Kidney epithelial cell (primary cell): Measurements from ENCODE around the gene TECR. TPM values are rescaled to one million over a fixed set of nuclear protein-coding genes. Genes with fewer than 3 reads are reported as not detected.
A peak's percentile ranks its signal among the peaks of the same experiment; 100 is the strongest.

ENCODE experiments used
- DNase-seq: peaks from one replicate; pipeline ENCODE4 v3.0.0-alpha.2; 2010; ENCODE audit warnings: low read depth
- H3K27me3 ChIP-seq: 2 replicates; pipeline ENCODE4 v1.6.0; 2011; ENCODE audit warnings: low read length; ENCODE audit not compliant: control insufficient read depth, insufficient read depth
- H3K36me3 ChIP-seq: 2 replicates; pipeline ENCODE4 v1.5.1; 2011; ENCODE audit warnings: low read length; ENCODE audit not compliant: control insufficient read depth, insufficient read depth
- H3K4me3 ChIP-seq: 2 replicates; pipeline ENCODE4 v1.5.1; 2011; ENCODE audit warnings: low read depth, mild to moderate bottlenecking, control low read depth, low read length
- CTCF ChIP-seq: IDR thresholded peaks from 2 replicates; pipeline ENCODE4 v1.5.1; 2011; ENCODE audit warnings: mild to moderate bottlenecking, moderate library complexity, low read length, control low read depth, inconsistent platforms; ENCODE audit not compliant: insufficient read depth, poor library complexity, severe bottlenecking
- total RNA-seq: library from RNA; depleted of rRNA; stranded (reverse); fragments of >200 nt; gene quantifications from 2 replicates; pipeline ENCODE4 v1.2.3, GENCODE V29; 2015

The TECR gene
- total RNA-seq, 1 donor from 2014 or later = 55.0 TPM

- DNase-seq = no peak
- no peak overlapping the region for H3K4me3 ChIP-seq
- H3K36me3 ChIP-seq = peaks cover 2% of the 10 kb centered on the region
- no peaks in the 10 kb centered on the region for H3K27me3 ChIP-seq
- no peak for TF ChIP-seq CTCF
Observed at GRCh38 chr19:14492756-14493337, 36.5 kb upstream of the TECR start.

- Histone ChIP-seq H3K27me3 (no peaks in the 10 kb centered on the region), H3K4me3 (peak overlapping the region; percentile 79), H3K36me3 (peaks cover 2% of the 10 kb centered on the region)
- no peak for DNase-seq
- TF ChIP-seq CTCF = no peak
Observed at GRCh38 chr19:14494411-14494810, 35.0 kb upstream of the TECR start.

GRCh38 chr19:14494910-14495671 is 34.3 kb upstream of the TECR start:
- DNase-seq = no peak
- H3K4me3 ChIP-seq = peak overlapping the region; percentile 79
- no peak for TF ChIP-seq CTCF

GRCh38 chr19:14495672-14496028 is 33.7 kb upstream of the TECR start:
- no peak for DNase-seq
- Histone ChIP-seq H3K36me3 (peaks cover 2% of the 10 kb centered on the region), H3K4me3 (peak overlapping the region; percentile 79), H3K27me3 (no peaks in the 10 kb centered on the region)
- TF ChIP-seq CTCF = no peak

More at GRCh38 chr19:14494910-14495671, 34.3 kb upstream of the TECR start:
- Histone ChIP-seq H3K36me3 (peaks cover 2% of the 10 kb centered on the region), H3K27me3 (no peaks in the 10 kb centered on the region)

- peaks cover 2% of the 10 kb centered on the region for H3K36me3 ChIP-seq
- H3K27me3 ChIP-seq = no peaks in the 10 kb centered on the region
- peak within 1 kb of the TSS; percentile 79 for H3K4me3 ChIP-seq
- TF ChIP-seq CTCF = no peak
- DNase-seq = peak; percentile 82
Observed at GRCh38 chr19:14496029-14496833, 33.2 kb upstream of the TECR start, which contains the start of gene GIPC1. Gene GIPC1, minus strand, starts transcription at chr19:14496127. Its CDS starts 13,151 bp downstream, at chr19:14482976.
